H4 (cell line): Measurements from ENCODE around the gene CDK19. TPM values are rescaled to one million over a fixed set of nuclear protein-coding genes. Genes with fewer than 3 reads are reported as not detected.
"Not testable (repeated sequence)": the region's sequence is repeated elsewhere in the genome, so short reads cannot be mapped to it uniquely, and the experiment has no call there.

Experiments used
- DNase-seq: peaks from one replicate; pipeline ENCODE4 v3.0.0-alpha.2; 2015; ENCODE audit warnings: low spot score
- total RNA-seq: library from RNA; depleted of rRNA; stranded (reverse); fragments of >200 nt; shearing (Covaris generic); gene quantifications from 2 replicates; pipeline ENCODE4 v1.2.3, GENCODE V29; 2014

CDK19 gene
- total RNA-seq, 1 experiment from 2014 or later, result 6.8 TPM

GRCh38 chr6:110757926-110758325, 57.3 kb downstream of the CDK19 start:
- DNase-seq, result no peak

DNA sequence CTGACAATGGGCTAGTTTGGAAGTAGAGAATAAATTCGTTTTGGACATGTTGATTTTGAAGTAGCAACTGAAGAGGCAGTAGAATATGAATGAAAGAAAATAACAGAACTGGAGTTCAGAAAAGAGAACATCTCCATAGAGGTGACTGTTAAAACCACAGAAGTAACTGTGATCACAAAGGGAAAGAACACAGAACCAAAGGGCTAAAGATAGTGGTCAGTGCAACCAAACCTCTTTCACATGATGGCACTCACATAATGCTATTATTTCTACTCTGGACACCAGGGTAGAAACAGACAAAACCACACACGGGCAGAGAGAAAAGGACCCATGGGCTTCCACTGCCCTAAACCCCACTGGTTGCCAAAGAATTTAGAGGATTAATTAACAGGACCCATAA, 58.5 kb downstream of the CDK19 start:
- no peak for DNase-seq

- no peak for DNase-seq
Measured at GRCh38 chr6:110755411-110755834, 59.8 kb downstream of the CDK19 start.

- not testable (repeated sequence) for DNase-seq
Measured at GRCh38 chr6:110753936-110754668, 61.2 kb downstream of the CDK19 start.

DNA sequence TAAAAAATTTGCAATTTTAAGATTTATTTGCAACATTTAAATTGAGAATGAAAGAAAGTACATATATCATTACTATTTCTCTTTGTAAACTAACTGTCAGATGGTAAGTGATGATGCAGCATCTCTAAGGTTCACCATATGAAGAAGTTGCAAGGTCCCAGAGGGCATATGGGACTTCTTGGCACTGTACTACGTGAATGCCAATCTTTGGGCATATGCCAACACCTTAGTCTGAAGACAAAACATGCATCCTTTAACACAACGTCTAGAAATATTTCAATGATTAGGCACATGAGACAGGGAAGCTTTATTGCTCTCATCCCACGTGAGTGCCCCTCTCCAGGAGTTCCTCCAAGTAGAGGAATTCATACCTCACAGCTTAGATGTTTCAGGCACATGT, 66.8 kb downstream of the CDK19 start:
- DNase-seq, result no peak

GRCh38 chr6:110746680-110747079, 68.6 kb downstream of the CDK19 start:
- DNase-seq, result no peak

DNA sequence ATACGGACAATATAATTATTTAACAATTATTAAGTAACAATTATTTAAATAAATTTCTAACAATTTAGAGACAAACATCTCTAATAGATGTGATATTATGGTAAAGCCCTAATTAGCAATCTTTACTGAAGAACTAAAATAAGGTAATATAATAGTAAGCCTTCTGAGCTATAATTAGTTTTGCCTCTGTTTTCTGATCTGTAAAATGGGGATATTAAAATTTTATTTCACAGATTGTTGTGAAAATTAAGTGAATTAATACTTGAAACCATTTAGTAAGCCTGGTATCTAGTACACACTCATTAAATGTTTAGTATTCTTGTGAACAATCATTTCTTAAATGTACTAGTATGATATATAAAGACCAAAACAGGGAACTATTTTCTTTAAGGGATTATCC, 70.3 kb downstream of the CDK19 start:
- no peak for DNase-seq

GRCh38 chr6:110742552-110742951, 72.7 kb downstream of the CDK19 start:
- DNase-seq, result not testable (repeated sequence)

DNA sequence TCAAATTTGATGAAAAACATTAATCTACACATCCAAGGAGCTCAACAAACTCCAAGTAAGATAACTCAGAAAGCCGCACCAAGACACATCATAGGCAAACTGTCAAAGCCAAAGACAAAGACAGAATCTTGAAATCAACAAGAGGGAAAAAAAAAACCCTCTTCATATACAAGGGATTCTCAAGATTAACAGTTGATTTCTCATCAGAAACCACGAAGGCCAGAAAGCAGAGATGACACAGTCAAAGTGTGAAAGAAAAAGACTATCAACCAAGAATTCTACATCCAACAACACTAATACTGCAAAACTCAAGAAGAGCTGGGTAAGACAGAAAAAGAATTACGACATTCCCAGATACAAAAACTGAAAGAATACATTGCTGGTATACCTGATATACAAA, 73.8 kb downstream of the CDK19 start:
- DNase-seq, result no peak

DNA sequence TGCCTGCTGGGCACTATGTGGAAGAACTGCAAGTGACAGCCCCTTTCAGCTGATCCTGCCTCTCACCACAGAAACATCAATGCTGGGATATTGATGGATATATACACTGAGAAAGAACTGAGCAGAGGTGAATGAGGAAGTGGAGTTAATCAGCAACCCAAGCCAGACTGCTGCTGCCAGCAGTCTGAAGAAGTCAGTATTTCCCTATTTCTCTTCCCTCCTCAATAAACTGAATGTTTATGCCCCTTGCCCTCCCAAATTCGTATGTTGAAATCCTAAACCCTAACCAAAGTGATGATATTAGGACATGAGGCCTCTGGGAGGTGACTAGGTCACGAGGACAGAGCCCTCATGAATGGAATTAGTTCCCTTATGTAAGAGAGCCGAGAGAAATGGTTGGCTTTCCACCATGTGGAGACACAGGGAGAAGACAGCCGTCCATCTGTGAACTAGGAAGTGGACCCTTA, 76.3 kb downstream of the CDK19 start:
- no peak for DNase-seq

DNA sequence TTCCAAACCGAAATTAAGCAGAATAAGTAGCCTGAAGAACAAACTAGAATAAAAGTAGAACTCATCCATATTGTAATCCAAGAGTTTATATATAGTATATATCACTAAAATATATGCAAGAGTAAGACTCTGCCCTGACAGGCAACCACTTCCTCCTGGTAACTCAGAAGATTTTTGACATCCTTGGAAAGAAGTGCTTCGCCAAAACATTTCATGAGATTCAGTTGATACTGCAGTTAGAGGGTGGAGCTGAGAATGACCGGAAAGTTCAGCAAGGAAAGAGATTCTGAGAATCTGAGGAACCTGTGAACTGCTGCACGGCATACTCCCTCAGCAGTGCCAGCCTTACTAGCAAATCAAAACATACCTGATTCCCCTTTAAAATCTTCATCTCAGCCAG, 79.6 kb downstream of the CDK19 start:
- no peak for DNase-seq

GRCh38 chr6:110731898-110732297, 83.4 kb downstream of the CDK19 start:
- DNase-seq, result no peak

- DNase-seq, result no peak
Measured at GRCh38 chr6:110731196-110731595, 84.1 kb downstream of the CDK19 start.

GRCh38 chr6:110728501-110728900, 86.8 kb downstream of the CDK19 start:
- DNase-seq, result no peak

DNA sequence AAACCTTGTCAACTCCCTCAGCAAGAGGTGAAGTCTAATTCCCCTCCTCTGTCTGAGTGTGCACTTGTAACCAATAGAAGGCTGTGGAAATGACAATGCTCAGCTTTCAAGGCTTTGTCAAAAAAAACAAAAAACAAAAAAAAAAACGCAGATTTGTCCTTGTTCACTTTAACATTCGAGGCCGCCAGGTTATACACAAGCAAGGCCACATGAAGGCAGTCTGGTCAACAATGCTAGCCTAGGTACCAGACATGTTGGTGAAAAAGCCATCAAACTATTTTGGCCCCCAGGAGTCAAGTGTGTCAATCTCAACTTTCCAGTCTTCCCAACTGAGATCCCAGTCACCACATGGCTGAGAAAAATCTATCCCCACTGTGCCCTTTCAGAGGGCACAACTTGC, 92.3 kb downstream of the CDK19 start:
- no peak for DNase-seq

DNA sequence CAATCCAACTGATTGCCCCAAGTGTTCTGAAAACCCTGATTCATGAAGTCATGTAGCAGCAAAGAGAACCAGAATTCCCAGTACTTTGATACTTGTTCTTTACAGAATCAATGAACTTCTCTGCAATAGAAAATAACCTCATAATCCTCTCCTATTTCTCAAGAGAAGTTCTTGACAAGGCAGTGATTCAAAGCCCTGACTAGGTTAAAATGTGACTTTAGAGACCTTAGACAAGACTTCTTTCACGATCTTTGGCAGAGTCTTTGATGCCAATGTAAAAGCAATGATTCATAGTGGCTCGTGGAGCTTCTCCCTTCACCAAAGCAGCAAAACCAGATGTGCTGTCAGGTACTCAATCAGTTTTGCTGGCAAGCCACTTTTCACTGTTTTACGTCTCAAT, 95.2 kb downstream of the CDK19 start:
- no peak for DNase-seq

- DNase-seq, result not testable (repeated sequence)
Measured at GRCh38 chr6:110719601-110720000, 95.7 kb downstream of the CDK19 start.

DNA sequence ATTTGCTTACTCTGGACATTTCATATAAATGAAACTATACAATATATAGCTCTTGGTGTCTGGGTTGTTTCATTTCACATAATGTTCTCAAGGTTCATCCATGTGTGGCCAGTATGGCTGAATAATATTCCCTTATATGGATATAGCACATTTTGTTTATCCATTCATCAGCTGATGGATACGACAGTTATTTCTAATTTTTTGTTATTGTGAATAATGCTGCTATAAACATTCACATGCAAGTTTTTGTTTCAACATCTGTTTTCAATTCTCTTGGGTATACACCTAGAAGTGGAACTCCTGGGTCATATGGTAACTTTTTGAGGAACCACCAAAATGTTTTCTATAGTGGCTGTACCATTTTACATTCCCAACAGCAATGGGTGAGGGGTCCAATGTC, 101.1 kb downstream of the CDK19 start:
- no peak for DNase-seq

- DNase-seq, result no peak
Measured at GRCh38 chr6:110712238-110712637, 103.0 kb downstream of the CDK19 start.

DNA sequence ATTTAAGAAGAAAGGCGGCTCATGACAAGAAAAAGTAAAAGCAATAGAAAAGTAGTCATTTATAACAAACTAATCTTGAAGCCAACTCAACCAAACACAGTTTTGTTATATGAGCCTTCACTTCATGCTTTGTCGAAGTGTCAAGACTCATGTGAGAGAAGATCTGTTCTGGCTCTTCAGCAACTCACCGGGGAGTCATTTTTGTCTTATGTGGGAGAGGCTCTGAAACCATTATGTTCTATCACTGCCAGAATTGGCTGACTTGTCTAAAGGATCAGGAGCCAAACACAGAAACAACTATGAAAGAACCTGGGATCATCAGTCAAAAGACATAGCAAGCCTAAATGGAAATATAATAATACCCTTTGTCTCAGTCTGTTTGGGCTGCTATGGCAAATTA, 105.2 kb downstream of the CDK19 start:
- no peak for DNase-seq

DNA sequence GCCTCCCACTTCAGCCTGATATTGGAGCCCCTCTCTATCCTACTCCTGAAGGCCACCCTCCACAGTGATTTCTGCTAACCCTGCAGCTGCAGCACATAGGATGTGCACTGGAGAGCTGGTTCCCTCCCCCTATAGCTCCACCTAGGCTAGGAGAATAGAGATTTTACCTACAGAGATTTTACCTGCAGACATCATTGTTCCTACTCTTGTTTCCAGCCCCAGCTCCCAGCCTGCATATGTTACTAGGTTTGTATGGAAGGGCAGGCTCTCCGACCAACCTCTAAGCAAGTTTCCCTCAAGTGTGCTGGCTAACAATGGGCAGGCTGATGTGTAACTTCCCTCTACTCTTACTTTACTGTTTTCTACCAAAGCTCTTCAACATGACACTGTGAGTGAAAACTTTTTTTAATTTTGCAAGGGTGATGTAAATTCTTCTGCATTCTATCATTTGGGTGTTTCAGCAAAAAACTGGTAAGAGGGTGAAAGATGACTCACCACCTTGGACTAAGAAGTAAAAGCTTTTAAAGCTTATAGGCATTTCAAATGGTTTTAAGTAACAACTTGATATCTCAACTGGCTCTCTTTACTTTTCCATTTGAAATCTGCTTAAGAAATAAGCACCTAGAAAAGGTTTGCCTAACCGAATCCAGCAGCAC, 106.8 kb downstream of the CDK19 start:
- DNase-seq, result no peak

DNA sequence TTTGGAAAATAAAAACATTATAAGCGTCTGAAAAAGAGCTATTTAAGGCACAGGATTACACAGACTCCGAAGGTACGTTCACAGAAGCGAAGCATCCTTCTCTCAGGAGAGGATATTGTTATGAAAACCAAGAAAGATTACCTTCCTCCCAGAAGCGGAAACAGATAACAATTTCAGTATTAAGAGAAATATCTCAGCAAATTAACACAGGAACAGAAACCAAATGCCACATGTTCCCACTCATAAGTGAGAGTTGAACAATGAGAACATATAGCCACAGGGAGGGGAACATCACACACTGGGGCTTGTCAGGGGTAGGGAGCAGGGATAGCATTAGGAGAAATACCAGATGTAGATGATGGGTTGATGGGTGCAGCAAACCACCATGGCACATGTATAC, 109.7 kb downstream of the CDK19 start:
- DNase-seq, result no peak

DNA sequence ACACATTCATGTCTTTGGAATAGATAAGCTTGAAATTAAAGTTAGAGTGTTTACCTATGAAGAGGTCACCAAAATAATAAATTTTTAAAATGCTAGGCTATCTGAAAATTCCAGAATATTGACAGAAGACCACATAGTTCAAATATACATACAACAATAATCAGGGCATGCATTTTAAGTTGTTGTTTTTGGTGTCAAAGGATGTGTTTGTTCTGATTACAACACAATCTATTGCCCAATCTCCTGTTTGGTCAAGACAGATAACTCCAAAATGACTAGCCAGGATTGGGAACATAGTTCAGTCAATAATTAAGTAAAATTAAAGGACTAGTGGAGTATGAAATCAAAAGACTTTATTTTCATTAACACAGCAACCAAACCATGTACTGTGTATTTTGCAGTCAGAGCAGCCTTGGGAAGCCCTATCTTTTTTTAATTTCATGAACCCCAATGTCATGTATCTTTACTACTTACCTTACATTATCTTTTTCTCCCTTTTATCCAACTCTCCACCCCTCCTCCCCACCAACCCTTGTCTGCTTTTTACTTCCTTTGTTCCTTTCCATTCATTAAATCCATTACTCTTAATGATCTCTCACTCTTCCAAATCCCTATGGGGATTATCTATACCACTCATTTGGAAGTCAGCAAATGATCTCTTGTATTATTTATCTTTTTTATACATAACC, 111.2 kb downstream of the CDK19 start:
- no peak for DNase-seq
